Measurements from ENCODE around the gene STRAP. TPM values are rescaled to one million over a fixed set of nuclear protein-coding genes. Genes with fewer than 3 reads are reported as not detected.
A peak's percentile ranks its signal among the peaks of the same experiment; 100 is the strongest.

The STRAP gene
- total and polyA plus RNA-seq, 2 of the 4 experiments (the other 2 are of a cell fraction) = 82.1 to 98.1 TPM

DNA sequence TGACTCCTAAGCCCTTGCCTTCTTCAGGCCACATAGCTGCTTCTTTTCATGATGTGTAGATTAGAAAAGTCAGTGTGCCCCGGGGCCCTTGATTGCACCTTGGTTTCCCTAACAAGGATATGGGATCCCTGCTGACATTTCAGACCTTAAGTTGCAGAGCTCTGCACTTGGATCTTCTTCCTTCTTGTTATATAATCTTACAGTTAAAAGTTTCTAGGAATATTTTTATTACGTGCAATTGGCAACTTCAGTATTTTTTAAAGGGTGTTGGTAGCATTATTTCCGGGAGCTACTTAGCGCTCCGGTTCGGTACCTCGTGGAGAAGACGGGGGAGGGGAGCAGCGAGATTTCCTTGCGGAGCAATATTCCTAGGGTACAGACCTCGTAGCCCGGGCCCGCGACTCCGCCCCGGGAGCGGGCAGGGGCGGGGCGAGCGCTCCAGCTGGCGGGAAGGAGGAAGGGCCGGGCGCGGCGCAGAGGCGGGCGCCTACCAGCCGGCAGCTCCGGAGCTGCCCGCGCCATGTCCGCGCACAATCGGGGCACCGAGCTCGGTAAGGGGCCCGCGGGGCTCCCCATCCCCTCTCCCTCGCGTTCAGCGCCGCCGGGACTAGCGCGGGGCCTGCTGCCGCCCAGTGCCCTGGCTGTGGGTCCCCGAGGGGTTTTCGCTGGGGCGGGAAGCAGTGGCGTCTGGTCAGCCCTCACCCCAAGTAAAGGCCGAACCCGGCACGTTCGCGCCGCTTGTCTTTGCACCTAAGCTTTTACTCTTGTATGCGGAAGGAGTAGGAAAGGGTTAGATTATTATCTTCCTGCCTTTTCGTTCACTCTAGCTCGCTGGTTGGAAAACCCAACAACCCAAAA, 28.9 kb downstream of the STRAP start, which contains the start of gene DERA:
DERA (plus strand) TSS at position 469 of the 858 bp plus-strand sequence; CDS start at position 521, 52 bp downstream.
- Histone ChIP-seq H3K4me3 (ENCODE audit: insufficient read depth, low read depth, low read length) (peak within 1 kb of the TSS; percentile 92), H4K5ac (ENCODE audit: low read depth, low read length) (peak within 1 kb of the TSS; percentile 79), H3K9ac (ENCODE audit: low read depth, low read length) (peak within 1 kb of the TSS; percentile 87), H3K14ac (replicated peaks; ENCODE audit: low read depth, low read length) (peak within 1 kb of the TSS; percentile 91), H3K18ac (ENCODE audit: low read depth, low read length) (peak within 1 kb of the TSS; percentile 71), H3K9me3 (ENCODE audit: control insufficient read depth, insufficient read depth, low read length) (no peaks in the 10 kb centered on the region), H3K4me1 (ENCODE audit: control insufficient read depth, insufficient read depth, low read length) (peaks cover 2% of the 10 kb centered on the region; the same call in 1 of the 2 replicates), H3K4ac (ENCODE audit: low read depth, low read length) (peak within 1 kb of the TSS; percentile 47), H3K9me1 (ENCODE audit: insufficient read depth, low read length) (peaks cover 3% of the 10 kb centered on the region; the same call in 1 of the 2 replicates), H3K27ac (ENCODE audit: insufficient read depth, low read length) (peak within 1 kb of the TSS; percentile 89), H2BK20ac (ENCODE audit: low read depth, low read length) (no peak within 1 kb of the TSS; the same call in 1 of the 2 replicates), H3K36me3 (ENCODE audit: control insufficient read depth, insufficient read depth, low read length) (peaks cover 2% of the 10 kb centered on the region), H2BK15ac (ENCODE audit: low read depth, low read length) (peak within 1 kb of the TSS; percentile 36; the same call in 2 of the 3 replicates), H4K20me1 (ENCODE audit: insufficient read depth, low read length) (no peaks in the 10 kb centered on the region), H4K8ac (ENCODE audit: low read depth in 2 of 2, low read length in 2 of 2) (peak within 1 kb of the TSS; percentile 76 to 82), H3K23ac (ENCODE audit: low read depth, low read length) (peak within 1 kb of the TSS; percentile 86), H2AK5ac (ENCODE audit: low read depth, low read length) (peak within 1 kb of the TSS; percentile 48; the same call in 1 of the 2 replicates), H3K79me1 (ENCODE audit: low read depth in 1 of 2, low read length in 2 of 2) (peaks cover 13 to 32% of the 10 kb centered on the region in 2 experiments; a peak in 3 of 4 replicates), H3K4me2 (ENCODE audit: low read depth, low read length) (peak within 1 kb of the TSS; percentile 84), H2AK9ac (replicated peaks; ENCODE audit: low read depth, low read length, poor library complexity) (peak within 1 kb of the TSS; percentile 68), H2AFZ (replicated peaks; ENCODE audit: low read length, poor library complexity) (peak within 1 kb of the TSS; percentile 90), H2BK5ac (ENCODE audit: low read depth, low read length, poor library complexity, severe bottlenecking) (peak within 1 kb of the TSS; percentile 85), H3K27me3 (ENCODE audit: control insufficient read depth, insufficient read depth, low read length) (no peaks in the 10 kb centered on the region), H2BK120ac (ENCODE audit: low read depth, low read length) (peak within 1 kb of the TSS; percentile 66), H3K56ac (ENCODE audit: extremely low read depth, insufficient read depth, low read length) (peak within 1 kb of the TSS; percentile 98), H4K91ac (ENCODE audit: insufficient read depth, low read depth, low read length) (peak within 1 kb of the TSS; percentile 71)
- peak; percentile 99 for ATAC-seq (ENCODE audit: low read depth)
- in situ Hi-C loops (cut with MboI; ENCODE audit: low sequenced_read_pairs) (no loop called here), intact Hi-C loops (cut with micrococcal nuclease) (loop anchor here (2.0 to 10.0 kb wide), 2 partner anchors 68 to 434 kb away; partner anchors contain the start of gene MGST1), dilution Hi-C loops (cut with HindIII; ENCODE audit: low sequenced_read_pairs, unreplicated experiment) (no loop called here)
- ChIA-PET POLR2A (ENCODE audit: unreplicated experiment) (no interaction called here), CTCF (interaction anchor here (0.7 to 1.8 kb wide), 3 partner anchors 9 to 56 kb away, joined by 3 to 5 read pairs (median 3); no protein-coding TSS in a partner anchor)
- 0% methylated on average over 21 of the region's 59 CpGs; no CpG with 5 or more reads in 1 of the 2 experiments for WGBS, 2 experiments (ENCODE audit: extremely low coverage in 2 of 2, insufficient read length in 1 of 2)
- TSS peak; percentile 59 for BruUV-seq (replicated peaks)
- TF ChIP-seq, protein P1, sequence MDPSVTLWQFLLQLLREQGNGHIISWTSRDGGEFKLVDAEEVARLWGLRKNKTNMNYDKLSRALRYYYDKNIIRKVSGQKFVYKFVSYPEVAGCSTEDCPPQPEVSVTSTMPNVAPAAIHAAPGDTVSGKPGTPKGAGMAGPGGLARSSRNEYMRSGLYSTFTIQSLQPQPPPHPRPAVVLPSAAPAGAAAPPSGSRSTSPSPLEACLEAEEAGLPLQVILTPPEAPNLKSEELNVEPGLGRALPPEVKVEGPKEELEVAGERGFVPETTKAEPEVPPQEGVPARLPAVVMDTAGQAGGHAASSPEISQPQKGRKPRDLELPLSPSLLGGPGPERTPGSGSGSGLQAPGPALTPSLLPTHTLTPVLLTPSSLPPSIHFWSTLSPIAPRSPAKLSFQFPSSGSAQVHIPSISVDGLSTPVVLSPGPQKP (IDR thresholded peaks at IDR 0.05; ENCODE audit: borderline replicate concordance, low read depth, low read length) = no peak
- peak; percentile 67 for TF ChIP-seq POLR2A (IDR thresholded peaks at IDR 0.05; ENCODE audit: low read depth, low read length)
- TF ChIP-seq CHD1 (IDR thresholded peaks at IDR 0.05; ENCODE audit: low read depth, low read length) = no peak
- 0 out of 2 replicates have a peak, but pooled peaks have one; percentile 12 for TF ChIP-seq MXI1 (IDR thresholded peaks at IDR 0.05; ENCODE audit: borderline replicate concordance, low read depth, low read length)
- 0 out of 2 replicates have a peak, but pooled peaks have one; percentile 55 for TF ChIP-seq MAZ (IDR thresholded peaks at IDR 0.05; ENCODE audit: borderline replicate concordance, low read depth, low read length)
- TF ChIP-seq RAD21 (IDR thresholded peaks at IDR 0.05; ENCODE audit: low read length) = no peak
- peak; percentile 80 for TF ChIP-seq BHLHE40 (IDR thresholded peaks at IDR 0.05; ENCODE audit: low read depth, low read length)
- TF ChIP-seq, protein P2, sequence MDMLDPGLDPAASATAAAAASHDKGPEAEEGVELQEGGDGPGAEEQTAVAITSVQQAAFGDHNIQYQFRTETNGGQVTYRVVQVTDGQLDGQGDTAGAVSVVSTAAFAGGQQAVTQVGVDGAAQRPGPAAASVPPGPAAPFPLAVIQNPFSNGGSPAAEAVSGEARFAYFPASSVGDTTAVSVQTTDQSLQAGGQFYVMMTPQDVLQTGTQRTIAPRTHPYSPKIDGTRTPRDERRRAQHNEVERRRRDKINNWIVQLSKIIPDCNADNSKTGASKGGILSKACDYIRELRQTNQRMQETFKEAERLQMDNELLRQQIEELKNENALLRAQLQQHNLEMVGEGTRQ (IDR thresholded peaks at IDR 0.05; ENCODE audit: low read depth, low read length) = no peak
- peak; percentile 68 for DNase-seq

Measured in IMR-90 (cell line).